CD1c-positive myeloid dendritic cell (primary cell): ENCODE measurements around the gene MAN1A1.

ENCODE experiments used
- DNase-seq: peaks from one replicate; pipeline ENCODE4 v3.0.0-alpha.2; 2016; ENCODE audit errors: extremely low spot score

The MAN1A1 gene

GRCh38 chr6:119269266-119270103 is 80.1 kb downstream of the MAN1A1 start:
- no peak for DNase-seq

GRCh38 chr6:119267126-119267905 is 82.2 kb downstream of the MAN1A1 start:
- no peak for DNase-seq

GRCh38 chr6:119264854-119265397 is 84.6 kb downstream of the MAN1A1 start:
- DNase-seq = no peak

- no peak for DNase-seq
Measured at GRCh38 chr6:119262612-119263011, 86.9 kb downstream of the MAN1A1 start.

- no peak for DNase-seq
Measured at GRCh38 chr6:119261944-119262284, 87.6 kb downstream of the MAN1A1 start.

- no peak for DNase-seq
Measured at GRCh38 chr6:119259027-119259426, 90.5 kb downstream of the MAN1A1 start.

GRCh38 chr6:119257726-119258125 is 91.8 kb downstream of the MAN1A1 start:
- DNase-seq = no peak

GRCh38 chr6:119256978-119257462 is 92.5 kb downstream of the MAN1A1 start:
- DNase-seq = no peak

GRCh38 chr6:119256392-119256791 is 93.2 kb downstream of the MAN1A1 start:
- DNase-seq = no peak

GRCh38 chr6:119255492-119255891 is 94.1 kb downstream of the MAN1A1 start:
- DNase-seq = no peak

- no peak for DNase-seq
Measured at GRCh38 chr6:119250036-119250435, 99.5 kb downstream of the MAN1A1 start.

- DNase-seq = no peak
Measured at GRCh38 chr6:119249319-119249718, 100.2 kb downstream of the MAN1A1 start.

GRCh38 chr6:119247504-119247903 is 102.1 kb downstream of the MAN1A1 start:
- DNase-seq = no peak

- DNase-seq = no peak
Measured at GRCh38 chr6:119243657-119244056, 105.9 kb downstream of the MAN1A1 start.

GRCh38 chr6:119243037-119243436 is 106.5 kb downstream of the MAN1A1 start:
- DNase-seq = no peak

GRCh38 chr6:119241540-119242309 is 107.8 kb downstream of the MAN1A1 start:
- no peak for DNase-seq

GRCh38 chr6:119241111-119241465 is 108.5 kb downstream of the MAN1A1 start:
- no peak for DNase-seq

GRCh38 chr6:119240257-119241110 is 109.1 kb downstream of the MAN1A1 start:
- no peak for DNase-seq

- no peak for DNase-seq
Measured at GRCh38 chr6:119237177-119237715, 112.3 kb downstream of the MAN1A1 start.

GRCh38 chr6:119234941-119235340 is 114.6 kb downstream of the MAN1A1 start:
- no peak for DNase-seq

- DNase-seq = no peak
Measured at GRCh38 chr6:119234457-119234856, 115.1 kb downstream of the MAN1A1 start.
